ENCODE data around the gene PLEKHG4.

The PLEKHG4 gene

GRCh38 chr16:67278773-67279295 lies 498 bp upstream of the PLEKHG4 start:
- H3K4me3 ChIP-seq (ENCODE audit: low read length in 2 of 2), result peak overlapping the region; percentile 56 to 81
- no peaks in the 10 kb centered on the region for H3K9me3 ChIP-seq (ENCODE audit: control insufficient read depth in 2 of 2, low read length in 2 of 2)
- peaks cover 13 to 18% of the 10 kb centered on the region in 2 donors for H3K4me1 ChIP-seq (ENCODE audit: control insufficient read depth in 2 of 2, insufficient read depth in 2 of 2, low read length in 2 of 2)
- H3K27ac ChIP-seq (ENCODE audit: low read depth in 2 of 2, low read length in 2 of 2), result peak overlapping the region; percentile 23 to 32
- no peaks in the 10 kb centered on the region for H3K27me3 ChIP-seq (ENCODE audit: control insufficient read depth in 2 of 2, insufficient read depth in 2 of 2, low read length in 2 of 2)
- peak overlapping the region; percentile 51 to 65 for H3K9ac ChIP-seq (ENCODE audit: low read depth in 1 of 2, low read length in 2 of 2)
- peaks cover 0 to 9% of the 10 kb centered on the region in 2 donors for H3K36me3 ChIP-seq (ENCODE audit: control insufficient read depth in 2 of 2, insufficient read depth in 2 of 2, low read length in 2 of 2)

GRCh38 chr16:67280090-67281015 lies 1.0 kb downstream of the PLEKHG4 start:
- no peaks in the 10 kb centered on the region for H3K9me3 ChIP-seq (ENCODE audit: control insufficient read depth in 2 of 2, low read length in 2 of 2)
- no peaks in the 10 kb centered on the region for H3K27me3 ChIP-seq (ENCODE audit: control insufficient read depth in 2 of 2, insufficient read depth in 2 of 2, low read length in 2 of 2)
- H3K27ac ChIP-seq (ENCODE audit: low read depth in 2 of 2, low read length in 2 of 2), result no peak overlapping the region
- H3K4me1 ChIP-seq (ENCODE audit: control insufficient read depth in 2 of 2, insufficient read depth in 2 of 2, low read length in 2 of 2), result peaks cover 13 to 21% of the 10 kb centered on the region in 2 donors
- H3K9ac ChIP-seq (ENCODE audit: low read depth in 1 of 2, low read length in 2 of 2), result no peak overlapping the region
- H3K4me3 ChIP-seq (ENCODE audit: low read length in 2 of 2), result peak overlapping the region in 1 of 2 donors; percentile 44
- H3K36me3 ChIP-seq (ENCODE audit: control insufficient read depth in 2 of 2, insufficient read depth in 2 of 2, low read length in 2 of 2), result peaks cover 0 to 9% of the 10 kb centered on the region in 2 donors

GRCh38 chr16:67281536-67282446 lies 2.5 kb downstream of the PLEKHG4 start:
- Histone ChIP-seq H3K9me3 (ENCODE audit: control insufficient read depth in 2 of 2, low read length in 2 of 2) (no peaks in the 10 kb centered on the region), H3K27me3 (ENCODE audit: control insufficient read depth in 2 of 2, insufficient read depth in 2 of 2, low read length in 2 of 2) (no peaks in the 10 kb centered on the region), H3K36me3 (ENCODE audit: control insufficient read depth in 2 of 2, insufficient read depth in 2 of 2, low read length in 2 of 2) (peaks cover 0 to 3% of the 10 kb centered on the region in 2 donors), H3K9ac (ENCODE audit: low read depth in 1 of 2, low read length in 2 of 2) (no peak overlapping the region), H3K27ac (ENCODE audit: low read depth in 2 of 2, low read length in 2 of 2) (no peak overlapping the region), H3K4me3 (ENCODE audit: low read length in 2 of 2) (no peak overlapping the region), H3K4me1 (ENCODE audit: control insufficient read depth in 2 of 2, insufficient read depth in 2 of 2, low read length in 2 of 2) (peaks cover 13 to 21% of the 10 kb centered on the region in 2 donors)

GRCh38 chr16:67282447-67282805 lies 3.1 kb downstream of the PLEKHG4 start:
- no peaks in the 10 kb centered on the region for H3K27me3 ChIP-seq (ENCODE audit: control insufficient read depth in 2 of 2, insufficient read depth in 2 of 2, low read length in 2 of 2)
- no peaks in the 10 kb centered on the region for H3K36me3 ChIP-seq (ENCODE audit: control insufficient read depth in 2 of 2, insufficient read depth in 2 of 2, low read length in 2 of 2)
- H3K9ac ChIP-seq (ENCODE audit: low read depth in 1 of 2, low read length in 2 of 2), result no peak overlapping the region
- H3K4me3 ChIP-seq (ENCODE audit: low read length in 2 of 2), result no peak overlapping the region
- no peak overlapping the region for H3K27ac ChIP-seq (ENCODE audit: low read depth in 2 of 2, low read length in 2 of 2)
- no peaks in the 10 kb centered on the region for H3K9me3 ChIP-seq (ENCODE audit: control insufficient read depth in 2 of 2, low read length in 2 of 2)
- peaks cover 13 to 21% of the 10 kb centered on the region in 2 donors for H3K4me1 ChIP-seq (ENCODE audit: control insufficient read depth in 2 of 2, insufficient read depth in 2 of 2, low read length in 2 of 2)

GRCh38 chr16:67283039-67283825 lies 3.9 kb downstream of the PLEKHG4 start:
- Histone ChIP-seq H3K4me3 (ENCODE audit: low read length in 2 of 2) (no peak overlapping the region), H3K27ac (ENCODE audit: low read depth in 2 of 2, low read length in 2 of 2) (no peak overlapping the region), H3K27me3 (ENCODE audit: control insufficient read depth in 2 of 2, insufficient read depth in 2 of 2, low read length in 2 of 2) (no peaks in the 10 kb centered on the region), H3K9me3 (ENCODE audit: control insufficient read depth in 2 of 2, low read length in 2 of 2) (no peaks in the 10 kb centered on the region), H3K9ac (ENCODE audit: low read depth in 1 of 2, low read length in 2 of 2) (no peak overlapping the region), H3K36me3 (ENCODE audit: control insufficient read depth in 2 of 2, insufficient read depth in 2 of 2, low read length in 2 of 2) (no peaks in the 10 kb centered on the region), H3K4me1 (ENCODE audit: control insufficient read depth in 2 of 2, insufficient read depth in 2 of 2, low read length in 2 of 2) (peaks cover 7 to 14% of the 10 kb centered on the region in 2 donors)

GRCh38 chr16:67283826-67284555 lies 4.7 kb downstream of the PLEKHG4 start:
- Histone ChIP-seq H3K4me3 (ENCODE audit: low read length in 2 of 2) (no peak overlapping the region), H3K27ac (ENCODE audit: low read depth in 2 of 2, low read length in 2 of 2) (no peak overlapping the region), H3K9me3 (ENCODE audit: control insufficient read depth in 2 of 2, low read length in 2 of 2) (no peaks in the 10 kb centered on the region), H3K4me1 (ENCODE audit: control insufficient read depth in 2 of 2, insufficient read depth in 2 of 2, low read length in 2 of 2) (peaks cover 3 to 8% of the 10 kb centered on the region in 2 donors), H3K27me3 (ENCODE audit: control insufficient read depth in 2 of 2, insufficient read depth in 2 of 2, low read length in 2 of 2) (no peaks in the 10 kb centered on the region), H3K9ac (ENCODE audit: low read depth in 1 of 2, low read length in 2 of 2) (no peak overlapping the region), H3K36me3 (ENCODE audit: control insufficient read depth in 2 of 2, insufficient read depth in 2 of 2, low read length in 2 of 2) (no peaks in the 10 kb centered on the region)

GRCh38 chr16:67284699-67285646 lies 5.6 kb downstream of the PLEKHG4 start:
- no peak overlapping the region for H3K9ac ChIP-seq (ENCODE audit: low read depth in 1 of 2, low read length in 2 of 2)

GRCh38 chr16:67286441-67287235 lies 7.3 kb downstream of the PLEKHG4 start:
- H3K4me3 ChIP-seq (ENCODE audit: low read length in 2 of 2), result no peak overlapping the region
- no peak overlapping the region for H3K9ac ChIP-seq (ENCODE audit: low read depth in 1 of 2, low read length in 2 of 2)
- H3K9me3 ChIP-seq (ENCODE audit: control insufficient read depth in 2 of 2, low read length in 2 of 2), result no peaks in the 10 kb centered on the region
- no peaks in the 10 kb centered on the region for H3K27me3 ChIP-seq (ENCODE audit: control insufficient read depth in 2 of 2, insufficient read depth in 2 of 2, low read length in 2 of 2)
- H3K36me3 ChIP-seq (ENCODE audit: control insufficient read depth in 2 of 2, insufficient read depth in 2 of 2, low read length in 2 of 2), result no peaks in the 10 kb centered on the region
- no peak overlapping the region for H3K27ac ChIP-seq (ENCODE audit: low read depth in 2 of 2, low read length in 2 of 2)
- H3K4me1 ChIP-seq (ENCODE audit: control insufficient read depth in 2 of 2, insufficient read depth in 2 of 2, low read length in 2 of 2), result peaks cover 0 to 4% of the 10 kb centered on the region in 2 donors

More at GRCh38 chr16:67284699-67285646, 5.6 kb downstream of the PLEKHG4 start:
- Histone ChIP-seq H3K4me3 (ENCODE audit: low read length in 2 of 2) (no peak overlapping the region), H3K4me1 (ENCODE audit: control insufficient read depth in 2 of 2, insufficient read depth in 2 of 2, low read length in 2 of 2) (peaks cover 0 to 4% of the 10 kb centered on the region in 2 donors), H3K9me3 (ENCODE audit: control insufficient read depth in 2 of 2, low read length in 2 of 2) (no peaks in the 10 kb centered on the region), H3K27ac (ENCODE audit: low read depth in 2 of 2, low read length in 2 of 2) (no peak overlapping the region), H3K36me3 (ENCODE audit: control insufficient read depth in 2 of 2, insufficient read depth in 2 of 2, low read length in 2 of 2) (no peaks in the 10 kb centered on the region), H3K27me3 (ENCODE audit: control insufficient read depth in 2 of 2, insufficient read depth in 2 of 2, low read length in 2 of 2) (no peaks in the 10 kb centered on the region)
